Activated effector memory CD4-positive, alpha-beta T cell treated with Interleukin-2 at 50 U/mL for 16 hours (primary cell): ENCODE data around the gene TNFAIP8.

Experiments
- DNase-seq: peaks from one replicate; pipeline ENCODE4 v3.0.0-alpha.2; 2020

Gene TNFAIP8

GRCh38 chr5:119374901-119375300 lies 19.1 kb downstream of the TNFAIP8 start:
- no peak for DNase-seq

- no peak for DNase-seq
Observed at GRCh38 chr5:119377066-119377465, 21.2 kb downstream of the TNFAIP8 start.

- DNase-seq = no peak
Observed at GRCh38 chr5:119378075-119378700, 22.4 kb downstream of the TNFAIP8 start.

- no peak for DNase-seq
Observed at GRCh38 chr5:119379096-119379495, 23.3 kb downstream of the TNFAIP8 start.

- no peak for DNase-seq
Observed at GRCh38 chr5:119379942-119380547, 24.2 kb downstream of the TNFAIP8 start.

GRCh38 chr5:119382169-119382568 lies 26.4 kb downstream of the TNFAIP8 start:
- no peak for DNase-seq

GRCh38 chr5:119383008-119383407 lies 27.2 kb downstream of the TNFAIP8 start:
- no peak for DNase-seq

GRCh38 chr5:119385136-119385535 lies 29.3 kb downstream of the TNFAIP8 start:
- no peak for DNase-seq

- DNase-seq = no peak
Observed at GRCh38 chr5:119385536-119386128, 29.8 kb downstream of the TNFAIP8 start.

GRCh38 chr5:119386596-119387344 lies 31.0 kb downstream of the TNFAIP8 start:
- DNase-seq = no peak

GRCh38 chr5:119387945-119388618 lies 32.3 kb downstream of the TNFAIP8 start:
- no peak for DNase-seq

- no peak for DNase-seq
Observed at GRCh38 chr5:119388619-119389190, 32.9 kb downstream of the TNFAIP8 start.

GRCh38 chr5:119389288-119390030 lies 33.6 kb downstream of the TNFAIP8 start:
- DNase-seq = no peak

- DNase-seq = no peak
Observed at GRCh38 chr5:119390404-119390803, 34.6 kb downstream of the TNFAIP8 start.

GRCh38 chr5:119393201-119393691 lies 37.4 kb downstream of the TNFAIP8 start:
- DNase-seq = no peak

- DNase-seq = no peak
Observed at GRCh38 chr5:119393746-119394145, 37.9 kb downstream of the TNFAIP8 start.

GRCh38 chr5:119395080-119395836 lies 39.4 kb downstream of the TNFAIP8 start:
- DNase-seq = no peak

GRCh38 chr5:119396030-119396664 lies 40.3 kb downstream of the TNFAIP8 start:
- DNase-seq = no peak

GRCh38 chr5:119397518-119398380 lies 41.9 kb downstream of the TNFAIP8 start:
- DNase-seq = no peak
